Stimulated activated CD4-positive, alpha-beta T cell treated with anti-CD3 and anti-CD28 coated beads, Interleukin-12 subunit alpha, Interleukin-12 subunit beta, amount 100 ng/mL, for 24 hours (primary cell): ENCODE results near the gene MPPED2.
"Not testable (repeated sequence)": the region's sequence is repeated elsewhere in the genome, so short reads cannot be mapped to it uniquely, and the experiment has no call there.

ENCODE experiments used
- DNase-seq, 2 experiments: peaks; one replicate each; pipeline ENCODE4 v3.0.0-alpha.2; 2020; ENCODE audit warnings: low read depth in 2 of 2

MPPED2 gene

DNA sequence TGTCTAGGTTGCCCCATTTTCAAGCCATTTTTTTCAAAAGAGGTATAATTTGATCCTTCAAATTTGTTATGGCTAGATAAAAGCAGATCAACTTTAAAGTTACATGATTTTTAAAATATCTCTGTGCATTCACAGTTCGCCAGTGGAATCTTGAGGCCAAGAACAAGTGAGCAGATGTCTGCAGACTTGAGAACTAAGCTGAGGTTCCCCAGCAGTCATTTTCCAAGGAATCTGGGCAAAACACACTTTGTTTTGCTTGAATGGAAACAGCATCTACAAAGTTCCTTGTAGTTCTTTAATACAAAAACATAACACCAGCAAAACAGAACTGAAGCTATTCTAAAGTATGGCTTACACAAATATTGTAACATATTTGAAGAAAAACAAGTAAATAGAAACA, 7.7 kb downstream of the MPPED2 start:
- no peak for DNase-seq

DNA sequence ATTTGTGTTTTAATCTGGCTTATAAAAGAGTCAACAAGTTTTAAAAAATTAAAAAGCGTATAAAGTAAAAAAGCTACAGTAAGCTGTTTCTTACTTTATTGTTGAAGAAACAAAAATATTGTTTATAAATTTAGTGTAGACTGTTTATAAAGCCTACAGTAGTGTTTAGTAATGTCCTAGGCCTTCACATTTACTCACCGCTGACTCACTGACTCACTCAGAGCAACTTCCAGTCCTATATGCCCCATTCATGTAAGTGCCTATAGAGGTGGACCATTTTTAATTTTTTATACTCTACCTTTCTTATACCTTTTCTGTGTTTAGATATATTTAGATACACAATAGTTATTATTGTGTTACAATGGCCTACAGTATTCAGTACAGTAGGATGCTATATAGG, 12.2 kb downstream of the MPPED2 start:
- DNase-seq = no peak

GRCh38 chr11:30568931-30569330, 17.2 kb downstream of the MPPED2 start:
- no peak for DNase-seq

DNA sequence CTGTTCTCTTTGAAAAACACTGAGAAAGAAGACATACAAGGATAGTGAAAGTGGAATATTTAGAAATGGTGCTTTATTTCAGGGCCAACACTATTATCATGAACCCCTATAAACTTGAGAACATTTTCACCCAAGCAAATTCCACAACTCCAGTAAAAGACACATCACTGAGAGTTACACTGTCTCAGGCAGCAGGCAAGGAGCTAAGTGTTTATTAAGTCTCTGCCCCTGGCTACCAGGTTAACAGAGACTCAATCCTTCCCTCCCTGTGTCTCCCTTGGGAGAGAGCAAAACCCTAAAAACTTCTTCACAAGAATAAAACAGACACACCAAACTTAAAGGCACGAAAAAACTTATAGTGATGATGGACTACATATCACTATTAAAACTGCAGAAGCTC, 18.5 kb downstream of the MPPED2 start:
- no peak for DNase-seq

DNA sequence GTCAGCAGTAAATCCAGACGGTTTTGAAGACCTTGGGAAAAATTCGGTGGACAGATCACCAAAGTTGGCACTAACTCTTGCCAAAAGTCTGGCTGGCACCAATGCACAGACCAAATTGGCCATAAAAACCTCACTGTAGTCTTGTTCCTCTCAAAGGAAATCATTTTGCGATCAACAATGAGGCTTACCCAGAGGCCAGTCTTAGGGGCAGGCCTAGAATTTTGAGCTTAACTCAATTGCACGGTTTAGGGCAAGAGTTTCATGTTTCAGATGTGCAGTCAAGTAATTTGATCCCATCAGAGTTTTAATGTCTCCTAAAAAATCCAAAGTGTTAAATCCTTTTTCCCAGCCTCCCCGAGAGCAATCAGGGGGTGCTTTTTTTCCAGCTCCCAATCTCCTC, 19.0 kb downstream of the MPPED2 start:
- no peak for DNase-seq

- no peak for DNase-seq
These were observed 19.7 kb downstream of the MPPED2 start for GRCh38 chr11:30566482-30566881.

- no peak for DNase-seq
These were observed 21.1 kb downstream of the MPPED2 start for GRCh38 chr11:30565027-30565426.

DNA sequence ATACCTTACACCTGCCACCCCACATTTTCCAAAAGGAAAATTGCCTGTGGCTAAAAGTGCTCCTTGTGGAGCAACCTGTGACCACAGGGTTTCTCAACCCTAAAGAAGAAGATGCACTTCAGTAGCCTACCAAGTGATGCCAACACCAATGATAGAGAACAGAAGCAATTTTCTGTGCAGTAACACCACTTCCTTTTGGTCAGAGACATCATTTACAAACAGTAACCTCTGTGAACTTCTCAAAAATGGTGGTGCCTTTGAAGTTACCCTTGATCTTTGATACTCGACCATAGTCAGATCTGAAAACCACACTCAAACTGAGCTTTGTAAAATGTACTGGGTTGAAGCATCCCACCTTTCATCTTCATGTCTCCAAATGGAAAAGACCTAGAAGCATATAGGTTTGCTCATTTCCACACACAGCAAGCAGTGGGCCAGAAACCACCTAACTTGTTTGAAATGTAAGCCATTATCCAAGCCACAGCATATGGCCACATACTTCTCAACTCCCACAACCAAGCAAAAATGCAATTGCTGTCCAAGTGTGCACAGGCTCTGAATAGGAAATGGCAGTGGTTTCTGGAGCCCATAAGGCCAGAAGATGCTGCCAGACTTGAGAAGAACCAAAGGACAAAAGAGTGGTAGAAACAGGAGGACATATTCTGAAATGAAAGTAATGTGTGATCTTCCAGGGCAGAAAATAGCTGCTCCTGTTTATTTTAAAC, 24.3 kb downstream of the MPPED2 start:
- DNase-seq = no peak

- DNase-seq = no peak
These were observed 25.7 kb downstream of the MPPED2 start for GRCh38 chr11:30560206-30561106.

GRCh38 chr11:30559004-30559403, 27.1 kb downstream of the MPPED2 start:
- DNase-seq = no peak

GRCh38 chr11:30554587-30554986, 31.6 kb downstream of the MPPED2 start:
- not testable (repeated sequence) for DNase-seq

DNA sequence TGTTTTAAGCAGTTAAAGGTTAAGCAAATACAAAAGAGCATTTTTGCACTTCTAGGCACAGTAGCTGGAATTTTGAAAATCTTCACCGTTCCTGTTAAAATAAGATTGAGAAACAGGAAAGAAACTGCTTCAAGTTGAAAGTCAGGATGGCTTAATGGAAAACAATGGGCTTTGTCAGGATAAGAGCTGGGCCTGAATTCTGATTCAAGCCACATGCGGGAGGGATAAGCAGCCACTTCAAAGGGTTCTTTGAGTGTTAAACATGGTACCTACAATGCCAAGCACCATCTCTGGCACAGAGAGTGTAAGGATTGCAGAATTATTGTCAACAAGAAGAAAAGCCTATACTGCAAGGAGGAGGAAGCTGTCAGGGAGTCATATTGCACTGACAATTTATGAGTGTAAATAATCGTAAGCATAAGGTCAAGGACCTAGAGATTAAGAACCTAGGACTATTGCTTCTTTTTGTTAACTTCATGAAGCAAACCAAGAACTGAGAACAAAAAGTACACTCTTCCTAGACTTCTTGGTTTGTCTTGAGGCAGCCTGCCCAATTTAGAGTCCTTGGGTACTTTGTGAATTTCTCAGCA, 32.5 kb downstream of the MPPED2 start:
- no peak for DNase-seq

GRCh38 chr11:30552839-30553238, 33.3 kb downstream of the MPPED2 start:
- no peak for DNase-seq

DNA sequence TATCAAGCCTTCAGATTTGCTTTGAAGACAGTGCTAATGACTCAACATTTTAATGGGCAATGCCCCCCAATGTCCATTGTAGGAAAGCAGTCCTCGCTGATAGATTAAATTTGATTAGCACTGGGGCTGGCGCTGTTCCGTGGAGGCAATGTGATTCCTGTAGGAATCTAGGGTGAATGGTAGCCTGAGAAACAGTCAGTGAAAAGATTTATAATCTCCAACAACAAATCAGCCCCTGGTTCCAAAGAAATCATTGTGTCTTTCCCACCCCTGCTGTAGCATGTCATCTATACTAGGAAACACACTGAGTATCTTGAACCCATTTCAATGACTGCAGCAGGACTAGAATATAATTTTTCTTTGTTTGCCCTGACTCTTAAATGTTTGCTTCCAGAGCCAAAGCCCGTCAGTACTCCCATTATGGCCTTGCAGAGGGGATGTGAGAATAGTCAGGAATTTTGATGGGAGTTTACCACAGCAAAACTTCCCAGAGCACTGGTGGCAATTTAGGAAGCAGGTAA, 36.1 kb downstream of the MPPED2 start:
- DNase-seq = no peak

DNA sequence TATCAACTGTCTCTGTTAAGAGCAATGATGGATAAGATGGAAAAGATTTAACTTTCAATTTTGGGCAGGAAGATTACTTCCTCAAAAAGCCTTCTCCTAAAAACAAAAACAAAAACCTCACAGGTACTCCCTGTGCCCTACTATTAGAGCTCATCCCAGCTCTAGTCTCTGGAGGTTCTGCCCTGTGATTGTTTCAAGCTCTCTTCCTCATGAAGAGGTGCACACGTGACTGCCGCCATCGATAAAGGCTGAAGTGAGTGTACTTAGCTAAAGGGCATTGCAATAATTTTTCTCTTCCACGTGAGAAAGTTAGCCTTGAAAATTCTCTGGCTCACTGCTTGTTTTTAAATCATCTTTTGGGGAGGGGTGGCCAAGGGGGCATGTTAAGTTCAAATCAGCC, 36.6 kb downstream of the MPPED2 start:
- DNase-seq = no peak

- no peak for DNase-seq
These were observed 39.8 kb downstream of the MPPED2 start for GRCh38 chr11:30546334-30546733.

DNA sequence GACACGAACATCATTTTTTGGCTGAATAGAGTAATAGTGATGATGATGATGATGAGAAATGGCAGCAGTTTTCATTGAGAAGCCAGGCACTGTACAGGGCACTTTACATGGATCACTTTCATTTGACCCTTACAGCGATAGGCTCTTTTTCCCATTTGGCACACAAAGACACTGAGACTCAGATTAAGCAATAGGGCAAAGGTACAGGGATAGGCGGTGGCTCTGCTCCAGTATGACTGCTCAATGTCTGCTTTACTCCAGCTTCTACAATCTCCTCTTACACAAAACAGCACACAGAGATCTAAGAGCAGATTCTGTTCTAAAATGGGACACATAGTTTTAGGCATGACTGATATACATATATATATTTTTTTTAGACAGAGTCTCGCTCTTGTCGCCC, 40.6 kb downstream of the MPPED2 start:
- no peak for DNase-seq

- no peak for DNase-seq
These were observed 43.1 kb downstream of the MPPED2 start for GRCh38 chr11:30543066-30543465.

DNA sequence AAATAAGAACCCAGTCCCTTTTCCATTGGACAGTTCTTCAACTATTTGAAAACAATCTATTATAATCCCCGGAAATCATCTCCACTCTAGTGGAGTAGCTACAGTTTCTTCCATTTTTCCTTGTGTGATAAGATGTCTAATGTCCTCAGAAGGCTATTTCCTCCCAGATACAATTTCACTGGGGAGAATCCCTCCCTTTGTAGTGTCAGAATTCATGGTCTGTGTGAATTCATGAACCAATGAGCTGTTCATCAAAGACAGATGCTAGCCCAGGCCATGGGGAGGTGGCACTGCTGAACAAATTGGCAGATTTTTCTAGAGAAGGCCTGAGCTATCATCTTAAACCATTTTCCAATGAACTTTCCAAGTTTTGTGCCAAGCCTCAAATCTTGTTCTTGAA, 45.4 kb downstream of the MPPED2 start:
- DNase-seq = no peak

DNA sequence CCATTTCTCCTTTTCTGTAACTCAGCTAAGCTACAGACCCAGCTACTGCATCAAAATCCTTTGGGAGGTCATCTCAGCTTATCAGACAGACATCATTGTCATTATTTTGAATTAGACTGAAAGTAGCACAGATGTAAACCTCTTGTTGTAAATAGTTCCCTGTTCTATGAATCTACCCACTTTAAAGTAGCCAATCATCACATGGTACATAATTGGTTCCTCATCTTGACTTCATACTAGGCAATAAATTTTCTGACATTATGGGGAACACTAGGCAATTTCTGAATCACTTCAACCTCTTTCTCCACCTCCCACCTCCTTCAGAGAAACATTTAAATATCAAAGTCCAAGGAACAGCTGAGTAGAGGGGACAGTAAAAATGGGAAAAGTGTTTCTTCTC, 47.9 kb downstream of the MPPED2 start:
- DNase-seq = no peak

GRCh38 chr11:30535818-30536217, 50.3 kb downstream of the MPPED2 start:
- DNase-seq = no peak

- no peak for DNase-seq
These were observed 52.7 kb downstream of the MPPED2 start for GRCh38 chr11:30533445-30533947.
